Stimulated activated CD4-positive, alpha-beta T cell treated with anti-CD3 and anti-CD28 coated beads, Interleukin-1b, Interleukin-23, amount 100 ng/mL, for 4 hours (primary cell): ENCODE data around the gene MEOX1.
A peak's percentile ranks its signal among the peaks of the same experiment; 100 is the strongest.

Source experiments
- DNase-seq, 2 donors: peaks; one replicate each; pipeline ENCODE4 v3.0.0-alpha.2; 2020; ENCODE audit warnings: low read depth in 2 of 2

The MEOX1 gene

GRCh38 chr17:43679911-43680310 is 18.2 kb upstream of the MEOX1 start:
- DNase-seq = no peak

- DNase-seq = no peak
These were observed 17.7 kb upstream of the MEOX1 start for GRCh38 chr17:43679401-43679800.

- DNase-seq = no peak
These were observed 14.7 kb upstream of the MEOX1 start for GRCh38 chr17:43676471-43676870.

- no peak for DNase-seq
These were observed 12.7 kb upstream of the MEOX1 start for GRCh38 chr17:43674394-43674793.

GRCh38 chr17:43673516-43674323 is 12.0 kb upstream of the MEOX1 start:
- DNase-seq = peak; percentile 67 to 69

GRCh38 chr17:43671755-43672519 is 10.2 kb upstream of the MEOX1 start:
- DNase-seq = no peak

GRCh38 chr17:43671031-43671692 is 9.4 kb upstream of the MEOX1 start:
- DNase-seq = no peak

- DNase-seq = no peak
These were observed 8.9 kb upstream of the MEOX1 start for GRCh38 chr17:43670645-43671030.

GRCh38 chr17:43669971-43670644 is 8.4 kb upstream of the MEOX1 start:
- no peak for DNase-seq

- DNase-seq = no peak
These were observed 6.2 kb upstream of the MEOX1 start for GRCh38 chr17:43667947-43668348.

GRCh38 chr17:43667506-43667905 is 5.8 kb upstream of the MEOX1 start:
- no peak for DNase-seq

- DNase-seq = no peak
These were observed 4.2 kb upstream of the MEOX1 start for GRCh38 chr17:43665937-43666236.

GRCh38 chr17:43665084-43665936 is 3.6 kb upstream of the MEOX1 start:
- no peak for DNase-seq

- DNase-seq = no peak
These were observed 2.4 kb upstream of the MEOX1 start for GRCh38 chr17:43664096-43664495.

- DNase-seq = no peak
These were observed 1.7 kb upstream of the MEOX1 start for GRCh38 chr17:43663383-43663782.

GRCh38 chr17:43662413-43663141 is 855 bp upstream of the MEOX1 start:
- DNase-seq = no peak

GRCh38 chr17:43660816-43661493 is 767 bp downstream of the MEOX1 start:
- DNase-seq = no peak

- DNase-seq = no peak
These were observed 1.7 kb downstream of the MEOX1 start for GRCh38 chr17:43659823-43660617.

- DNase-seq = no peak
These were observed 2.8 kb downstream of the MEOX1 start for GRCh38 chr17:43658900-43659299.
